Esophagus squamous epithelium (tissue), 4 donors: ENCODE results near the gene EPHA5.

ENCODE experiments used
- CTCF ChIP-seq, 6 experiments: fragments of 450-650 bp in 4 of 6; fragments of 200-600 bp in 2 of 6; sonication (generic) in 2 of 6; IDR thresholded peaks; one replicate each; pipeline ENCODE4 v1.5.1; 2016 to 2019; ENCODE audit warnings: antibody characterized with exemption in 6 of 6, mild to moderate bottlenecking in 4 of 6, moderate library complexity in 4 of 6
- POLR2A ChIP-seq, 4 donors: fragments of 450-650 bp; IDR thresholded peaks; one replicate each; pipeline ENCODE4 v1.6.1; 2017; ENCODE audit warnings: antibody characterized with exemption in 4 of 4, mild to moderate bottlenecking in 4 of 4, moderate library complexity in 3 of 4

DNA sequence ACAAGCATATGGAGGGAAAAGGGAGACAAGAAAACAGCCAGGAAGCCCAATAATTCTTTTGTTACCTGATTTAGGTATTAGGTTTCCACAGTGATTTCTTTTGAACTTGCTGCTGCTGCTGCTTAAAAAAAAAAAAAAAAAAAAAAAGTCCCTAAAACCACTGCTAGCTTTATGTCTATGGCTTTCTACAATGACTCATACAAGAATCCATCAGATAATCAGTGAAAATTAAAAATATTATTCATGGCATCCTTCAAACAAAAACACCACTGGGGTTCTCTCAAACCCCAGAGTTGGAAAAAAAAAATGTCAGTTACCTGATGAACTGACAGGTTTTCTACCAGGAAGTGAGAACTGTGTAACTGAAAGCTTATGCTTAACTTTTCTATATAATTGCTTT, 14.3 kb downstream of the EPHA5 start:
- TF ChIP-seq CTCF (IDR thresholded peaks at IDR 0.05) (no peak), POLR2A (IDR thresholded peaks at IDR 0.05) (no peak)
